Small intestine (tissue), 7 donors: ENCODE results near the gene CCDC157. TPM values are rescaled to one million over a fixed set of nuclear protein-coding genes. Genes with fewer than 3 reads are reported as not detected.
"Not testable (repeated sequence)": the region's sequence is repeated elsewhere in the genome, so short reads cannot be mapped to it uniquely, and the experiment has no call there.

Experiments
- DNase-seq, 2 donors: peaks; one replicate each; pipeline versions ENCODE4 v3.0.0 to v3.0.0-alpha.2; 2013
- FAIRE-seq: peaks from 2 replicates; lab custom pipeline; 2012; peaks lifted over from hg19 to GRCh38; lab: Jason Lieb, UNC
- H3K27ac ChIP-seq, 3 donors: one replicate each; pipeline ENCODE4 v1.5.1; 2013; ENCODE audit warnings: low read length in 2 of 3, mild to moderate bottlenecking in 2 of 3, control low read depth in 1 of 3, inconsistent platforms in 1 of 3, low read depth in 1 of 3, moderate library complexity in 1 of 3
- H3K27me3 ChIP-seq, 3 donors: one replicate each; pipeline ENCODE4 v1.6.1; 2013; ENCODE audit warnings: low read length in 3 of 3, inconsistent platforms in 1 of 3; ENCODE audit not compliant: control insufficient read depth in 3 of 3, insufficient read depth in 3 of 3
- H3K36me3 ChIP-seq, 3 donors: one replicate each; pipeline ENCODE4 v1.6.1; 2013; ENCODE audit warnings: low read length in 3 of 3, inconsistent platforms in 1 of 3, low read depth in 1 of 3, mild to moderate bottlenecking in 1 of 3, moderate library complexity in 1 of 3; ENCODE audit not compliant: control insufficient read depth in 3 of 3, insufficient read depth in 2 of 3
- H3K4me1 ChIP-seq, 3 donors: one replicate each; pipeline ENCODE4 v1.6.1; 2013; ENCODE audit warnings: low read length in 2 of 3, inconsistent platforms in 1 of 3, low read depth in 1 of 3, mild to moderate bottlenecking in 1 of 3, moderate library complexity in 1 of 3; ENCODE audit not compliant: control insufficient read depth in 3 of 3, insufficient read depth in 2 of 3
- H3K4me3 ChIP-seq, 3 donors: one replicate each; pipeline ENCODE4 v1.5.1; 2013; ENCODE audit warnings: low read length in 3 of 3, control low read depth in 1 of 3, inconsistent platforms in 1 of 3, low read depth in 1 of 3, mild to moderate bottlenecking in 1 of 3, moderate library complexity in 1 of 3
- H3K9me3 ChIP-seq, 2 donors: one replicate each; pipeline ENCODE4 v1.6.1; 2013; ENCODE audit warnings: low read depth in 1 of 2, low read length in 1 of 2; ENCODE audit not compliant: control insufficient read depth in 2 of 2, insufficient read depth in 1 of 2
- WGBS, 3 donors: extraction: QIAGEN DNeasy Blood & Tissue Kit; methylation state at CpG; one replicate each; pipeline ENCODE4 v1.1.7; 2013; 5-methylcytosine and 5-hydroxymethylcytosine counted together
- polyA plus RNA-seq, 4 donors: library from polyadenylated mRNA; stranded (reverse) in 3 of 4; unstranded in 1 of 4; fragments of 200-250 nt in 3 of 4; fragments of 120-200 nt in 1 of 4; gene quantifications; one replicate each; pipeline versions ENCODE4 v1.2.1 to v1.2.3, GENCODE V29; 2013
- donor health status: healthy with polysubstance abuse.
- donor health status: control.
- donor health status: control.
- donor health status: Bipolar disorder and iron deficiency.
- donor health status: healthy.

The CCDC157 gene
- polyA plus RNA-seq, 4 donors: 1.5 to 5.9 (median 2.3) TPM

DNA sequence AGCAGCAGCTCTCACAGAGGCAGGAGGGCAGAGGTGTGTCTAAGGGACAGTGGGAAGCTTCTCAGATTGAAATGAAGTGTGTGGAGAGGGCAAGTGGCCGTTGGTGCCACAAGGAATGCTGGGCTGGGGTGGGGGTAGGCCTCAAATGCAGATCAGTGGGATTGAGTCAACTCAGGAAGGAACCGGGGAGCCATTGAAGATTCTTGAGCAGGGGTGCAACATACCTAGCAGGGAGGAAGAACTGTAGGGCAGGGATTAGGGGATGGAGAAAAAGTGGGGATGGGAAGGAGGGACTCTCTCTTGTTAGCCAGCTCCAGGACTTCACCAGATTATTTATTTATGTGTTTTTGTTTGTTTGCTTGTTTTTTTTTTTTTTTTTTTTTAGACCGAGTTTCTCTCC, 37.1 kb downstream of the CCDC157 start:
- DNase-seq (no peak), FAIRE-seq (no peak)
- peaks cover 2 to 30% (median 4%) of the 10 kb centered on the region in 3 donors for H3K4me1 ChIP-seq
- H3K36me3 ChIP-seq: peaks cover 0 to under 1% (median 0%) of the 10 kb centered on the region in 3 donors
- 75 to 81% (median 80%) methylated on average over 2 to 3 of the region's 3 CpGs for WGBS, 3 donors
- peaks cover 0 to 5% of the 10 kb centered on the region in 2 donors for H3K9me3 ChIP-seq
- H3K27me3 ChIP-seq: peaks cover 0 to 5% (median 0%) of the 10 kb centered on the region in 3 donors
- no peak overlapping the region for H3K4me3 ChIP-seq
- H3K27ac ChIP-seq: no peak overlapping the region

DNA sequence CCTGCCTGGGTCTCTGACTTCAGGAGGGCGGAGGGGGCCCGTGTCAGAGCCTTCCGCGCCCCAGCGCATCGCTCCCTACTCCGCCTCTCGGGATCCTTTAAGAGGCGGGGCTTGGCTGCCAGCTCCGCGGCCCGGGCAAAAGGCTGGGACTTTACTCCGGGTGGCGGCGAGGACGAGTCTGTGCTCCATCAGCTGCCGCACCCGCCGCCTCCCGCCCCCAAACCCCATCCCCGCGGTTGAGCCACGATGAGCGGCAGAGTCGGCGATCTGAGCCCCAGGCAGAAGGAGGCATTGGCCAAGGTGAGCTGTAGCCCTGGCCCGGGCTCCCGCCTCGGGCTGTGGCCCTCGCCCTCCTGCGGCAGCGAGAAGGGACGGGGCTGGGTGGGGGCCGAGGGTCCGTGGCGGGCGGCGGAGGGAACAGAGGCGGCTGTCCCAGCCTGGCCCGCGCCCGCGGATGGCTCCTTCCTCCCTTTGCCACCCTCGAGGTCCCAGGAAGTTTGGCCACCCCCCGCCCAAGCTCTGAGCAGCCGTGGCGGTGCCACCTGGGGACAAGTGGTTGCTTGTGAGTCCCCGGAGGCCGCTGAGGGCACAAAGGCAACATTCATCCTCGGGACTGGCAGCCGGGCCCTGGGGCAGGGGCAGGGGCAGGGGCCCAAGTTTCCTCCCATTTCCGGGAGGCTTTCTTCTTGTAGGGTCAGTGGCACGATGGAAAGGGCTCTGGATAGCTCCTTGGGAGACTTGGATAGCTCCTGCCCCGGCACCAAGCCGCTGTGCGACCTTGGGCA, 40.3 kb downstream of the CCDC157 start, which contains the start of gene SEC14L2:
Gene SEC14L2, plus strand, starts transcription at position 148 of the 785 bp plus-strand sequence. Its CDS starts 99 bp downstream, at position 247.
- Histone ChIP-seq H3K36me3 (peaks cover 0 to 21% (median 8%) of the 10 kb centered on the region in 3 donors), H3K9me3 (no peaks in the 10 kb centered on the region), H3K4me3 (peak within 1 kb of the TSS; percentile 51 to 92 (median 80)), H3K27ac (peak within 1 kb of the TSS in 2 of 3 donors; percentile 29 to 73), H3K27me3 (peaks cover 0 to 5% (median 0%) of the 10 kb centered on the region in 3 donors), H3K4me1 (peaks cover 2 to 31% (median 4%) of the 10 kb centered on the region in 3 donors)
- 0 to 1% (median 1%) methylated on average over 37 to 56 of the region's 56 CpGs for whole genome bisulfite sequencing, 3 donors
- FAIRE-seq (no peak), DNase-seq (peak; percentile 82 to 89)

DNA sequence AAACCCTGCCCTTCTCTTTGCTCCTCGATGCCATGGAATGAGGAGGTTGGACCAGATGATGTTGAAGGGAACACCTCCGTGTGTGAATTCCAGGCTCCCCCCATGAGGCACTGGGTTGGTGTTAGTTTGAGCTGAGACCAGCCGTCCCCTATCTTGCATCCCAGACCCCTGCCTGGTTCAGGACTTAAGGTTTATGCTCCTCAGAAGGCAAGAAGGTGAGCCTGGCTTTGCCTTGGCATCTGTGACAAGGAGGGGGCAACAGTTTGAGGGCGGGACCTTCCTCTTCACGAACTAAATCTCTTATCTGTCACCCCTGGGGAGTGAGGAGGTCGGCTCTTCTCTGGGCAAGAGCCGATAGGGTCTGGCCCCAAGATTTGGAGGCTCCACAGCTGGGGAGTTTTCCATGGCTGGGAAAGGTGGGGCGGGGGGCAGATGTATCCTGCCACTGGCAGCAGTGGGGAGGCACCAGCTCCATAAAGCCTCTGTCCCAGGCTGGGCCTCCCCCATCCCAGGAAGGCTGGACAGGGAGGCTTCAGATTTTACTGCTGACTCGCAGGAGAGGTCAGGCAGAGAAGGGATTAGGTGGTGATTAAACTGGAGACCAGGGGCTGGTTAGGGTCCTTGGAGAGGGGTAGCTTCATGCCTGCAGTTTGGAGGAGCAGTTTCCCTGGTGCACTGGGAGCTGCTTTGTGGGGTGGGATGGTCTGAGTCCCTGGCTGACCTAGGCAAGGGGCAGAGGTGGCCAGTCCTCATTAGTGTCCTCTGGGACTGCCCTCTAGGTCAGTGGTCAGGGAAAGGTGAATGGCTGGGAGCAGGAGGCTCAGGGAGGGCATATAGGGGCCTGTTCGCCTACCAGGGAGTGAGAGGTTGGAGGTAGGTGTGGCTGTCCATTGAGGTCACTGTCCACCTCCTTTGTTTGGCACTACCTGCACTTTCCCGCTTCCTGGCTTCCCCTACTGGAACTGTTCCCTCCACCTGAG, 41.1 kb downstream of the CCDC157 start:
- H3K27ac ChIP-seq: peak overlapping the region in 2 of 3 donors; percentile 29 to 73
- H3K36me3 ChIP-seq: peaks cover 0 to 30% (median 8%) of the 10 kb centered on the region in 3 donors
- H3K9me3 ChIP-seq: no peaks in the 10 kb centered on the region
- peak overlapping the region; percentile 51 to 92 (median 80) for H3K4me3 ChIP-seq
- FAIRE-seq: no peak
- peaks cover 0 to 5% (median 0%) of the 10 kb centered on the region in 3 donors for H3K27me3 ChIP-seq
- peak in 1 of 2 donors; percentile 42 for DNase-seq
- peaks cover 3 to 28% (median 4%) of the 10 kb centered on the region in 3 donors for H3K4me1 ChIP-seq
- WGBS, 3 donors: 15 to 25% (median 23%) methylated on average over 11 of the region's 11 CpGs

DNA sequence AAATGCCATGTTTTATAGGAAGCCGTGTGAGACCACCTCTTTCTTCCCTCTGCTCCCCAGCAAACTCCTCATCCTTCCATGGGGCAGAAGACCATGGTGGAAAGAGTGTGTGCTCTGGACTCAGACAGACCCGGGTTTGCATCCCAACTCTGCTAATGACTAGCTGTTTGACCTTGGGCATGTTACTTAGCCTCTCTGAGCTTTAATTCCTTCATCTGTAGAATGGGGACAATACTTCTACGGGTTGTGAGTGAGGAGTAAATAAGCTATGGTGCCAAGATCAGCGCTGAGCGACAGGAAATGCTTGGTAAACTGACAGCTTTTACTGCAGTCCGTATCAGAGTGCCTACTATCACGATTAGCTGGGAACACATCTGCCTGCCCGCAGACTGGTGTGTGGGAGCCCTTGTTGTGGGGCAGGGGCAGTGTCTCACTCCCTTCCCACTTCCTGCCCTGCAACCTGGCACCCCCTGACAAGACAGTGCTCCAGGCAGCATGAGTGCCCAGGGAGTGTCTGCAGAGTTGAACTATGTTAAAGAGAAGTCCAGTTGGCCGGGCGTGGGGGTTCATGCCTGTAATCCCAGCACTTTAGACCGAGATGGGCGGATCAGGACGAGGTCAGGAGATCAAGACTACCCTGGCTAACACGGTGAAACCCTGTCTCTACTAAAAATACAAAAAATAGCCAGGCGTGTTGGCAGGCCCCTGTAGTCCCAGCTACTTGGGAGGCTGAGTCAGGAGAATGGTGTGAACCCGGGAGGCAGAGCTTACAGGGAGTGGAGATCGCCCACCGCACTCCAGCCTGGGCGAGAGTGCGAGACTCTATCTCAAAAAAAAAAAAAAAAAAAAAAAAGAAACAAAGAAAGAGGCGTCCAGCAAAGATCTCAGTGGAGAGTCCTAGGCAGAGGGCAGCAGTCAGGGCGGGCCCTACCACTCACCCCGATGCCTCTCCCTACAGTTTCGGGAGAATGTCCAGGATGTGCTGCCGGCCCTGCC, 42.2 kb downstream of the CCDC157 start:
- 53 to 64% (median 58%) methylated on average over 24 to 25 of the region's 25 CpGs for WGBS, 3 donors

DNA sequence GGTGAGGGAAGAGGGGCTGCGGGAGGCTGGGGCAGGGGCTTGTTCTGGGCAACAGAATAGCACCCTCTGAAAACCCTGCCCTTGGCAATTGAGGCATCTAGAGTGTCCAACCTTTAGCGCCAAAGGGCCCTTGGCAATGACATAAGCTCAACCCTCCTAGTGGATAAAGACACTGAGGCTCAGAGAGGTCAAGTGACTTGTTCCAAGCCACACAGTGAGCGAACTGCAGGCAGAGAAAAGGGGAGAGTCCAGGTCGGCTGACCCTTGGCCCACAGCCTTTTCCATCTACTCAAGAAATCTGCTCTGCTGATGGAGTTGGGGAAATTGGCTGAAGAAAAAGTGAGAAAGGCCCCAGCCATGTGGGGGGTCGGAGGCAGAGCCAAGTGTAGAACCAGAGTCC, 42.9 kb downstream of the CCDC157 start:
- no peak for FAIRE-seq
- H3K4me3 ChIP-seq: no peak overlapping the region
- H3K27ac ChIP-seq: no peak overlapping the region
- H3K36me3 ChIP-seq: peaks cover 0 to 39% (median 8%) of the 10 kb centered on the region in 3 donors
- H3K27me3 ChIP-seq: peaks cover 0 to 5% (median 0%) of the 10 kb centered on the region in 3 donors
- H3K4me1 ChIP-seq: peaks cover 4 to 33% (median 5%) of the 10 kb centered on the region in 3 donors
- no peak for DNase-seq
- H3K9me3 ChIP-seq: no peaks in the 10 kb centered on the region
- WGBS, 3 donors: 88 to 92% (median 91%) methylated on average over 5 of the region's 5 CpGs

More for the DNA sequence above, 42.2 kb downstream of the CCDC157 start:
- Histone ChIP-seq H3K4me1 (peaks cover 4 to 28% (median 5%) of the 10 kb centered on the region in 3 donors), H3K27me3 (peaks cover 0 to 5% (median 0%) of the 10 kb centered on the region in 3 donors), H3K9me3 (no peaks in the 10 kb centered on the region), H3K36me3 (peaks cover 0 to 36% (median 8%) of the 10 kb centered on the region in 3 donors), H3K27ac (peak overlapping the region in 1 of 3 donors; percentile 51), H3K4me3 (peak overlapping the region in 1 of 3 donors; percentile 92)
- FAIRE-seq (no peak), DNase-seq (no peak)

DNA sequence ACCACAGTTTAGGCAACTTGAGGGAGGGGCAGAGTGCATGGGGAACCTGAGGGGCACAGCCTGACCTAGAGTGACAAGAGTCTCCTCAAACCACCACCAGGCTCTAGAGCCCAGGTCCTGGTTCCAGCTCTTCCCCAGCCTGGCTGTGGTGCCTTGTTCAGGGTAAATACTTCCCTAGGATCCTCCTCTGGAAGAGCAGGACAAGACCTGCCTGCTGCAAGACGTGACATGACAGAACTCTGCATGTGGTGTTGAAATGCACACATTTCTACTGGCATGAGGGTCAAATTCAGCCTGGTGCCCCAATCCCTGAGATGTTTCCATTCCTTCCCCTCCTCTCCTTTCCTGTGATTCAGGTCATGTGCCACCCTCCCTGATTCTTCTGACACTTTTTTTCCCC, 43.4 kb downstream of the CCDC157 start:
- no peak overlapping the region for H3K27ac ChIP-seq
- no peak for FAIRE-seq
- 73 to 87% (median 73%) methylated on average over 1 of the region's 1 CpG for WGBS, 3 donors

DNA sequence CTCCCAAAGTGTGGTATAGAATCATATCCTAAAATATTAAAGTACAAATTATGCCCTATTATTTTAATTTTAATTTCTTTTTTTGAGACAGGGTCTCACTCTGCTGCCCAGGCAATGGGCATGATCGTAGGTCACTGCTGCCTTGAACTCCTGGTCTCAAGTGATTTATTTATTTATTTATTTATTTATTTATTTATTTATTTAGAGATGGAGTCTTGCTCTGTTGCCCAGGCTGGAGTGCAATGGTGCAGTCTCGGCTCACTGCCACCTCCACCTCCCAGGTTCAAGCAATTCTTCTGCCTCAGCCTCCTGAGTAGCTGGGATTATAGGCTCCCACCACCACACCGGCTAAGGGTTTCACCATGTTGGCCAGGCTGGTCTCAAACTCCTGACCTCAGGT, 44.2 kb downstream of the CCDC157 start:
- H3K4me3 ChIP-seq, FAIRE-seq, H3K27ac ChIP-seq, H3K27me3 ChIP-seq, DNase-seq, H3K9me3 ChIP-seq: not testable (repeated sequence)
- Histone ChIP-seq H3K36me3 (peaks cover 2 to 49% (median 8%) of the 10 kb centered on the region in 3 donors), H3K4me1 (peaks cover 4 to 31% (median 8%) of the 10 kb centered on the region in 3 donors)
- WGBS, 3 donors: 89 to 98% (median 95%) methylated on average over 3 of the region's 3 CpGs

More for the DNA sequence above, 43.4 kb downstream of the CCDC157 start:
- no peaks in the 10 kb centered on the region for H3K9me3 ChIP-seq
- DNase-seq: no peak
- H3K27me3 ChIP-seq: peaks cover 0 to 5% (median 0%) of the 10 kb centered on the region in 3 donors
- peaks cover 4 to 33% (median 6%) of the 10 kb centered on the region in 3 donors for H3K4me1 ChIP-seq
- H3K4me3 ChIP-seq: no peak overlapping the region
- peaks cover 0 to 42% (median 8%) of the 10 kb centered on the region in 3 donors for H3K36me3 ChIP-seq
